Measurements from ENCODE around the gene MAPK8.

The MAPK8 gene

DNA sequence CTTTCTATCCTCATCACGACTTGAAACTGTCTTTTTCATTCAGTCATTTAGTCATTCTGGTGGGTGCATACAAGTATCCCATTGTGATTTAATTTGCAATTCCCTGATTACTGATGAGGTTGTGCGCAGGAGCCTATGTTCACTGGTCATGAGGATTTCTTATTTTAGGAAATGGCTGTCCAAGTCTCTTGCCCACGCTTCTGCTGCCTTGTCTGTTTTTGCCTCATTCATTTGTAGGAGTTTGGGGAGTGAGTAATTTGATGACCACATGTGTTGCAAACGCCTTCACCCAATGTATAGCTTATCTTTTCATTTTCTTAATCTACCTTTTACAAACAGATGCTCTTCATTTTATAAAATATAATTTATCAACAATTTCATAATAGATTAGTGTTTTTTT, 171.1 kb downstream of the MAPK8 start:
- no peak for DNase-seq (ENCODE audit: low read depth)

DNA sequence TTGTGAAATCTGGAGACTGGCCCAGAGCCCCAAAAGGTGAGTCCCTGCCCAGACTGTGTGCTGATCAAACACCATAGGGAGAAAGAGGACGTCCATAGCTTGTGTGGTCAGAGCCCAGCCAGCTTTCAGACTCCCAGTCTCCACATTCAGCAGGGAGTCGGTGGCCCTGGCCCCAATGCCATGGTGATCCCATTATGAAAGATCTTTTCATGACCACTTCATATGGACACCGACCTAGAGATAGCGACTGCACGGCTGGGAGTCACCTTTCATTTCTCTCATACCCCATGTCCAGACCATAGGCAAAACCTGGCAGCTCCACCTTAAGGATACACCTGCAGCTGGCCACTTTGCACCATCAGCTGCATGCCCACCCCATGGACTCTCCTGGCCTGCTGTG, 172.0 kb downstream of the MAPK8 start:
- DNase-seq (ENCODE audit: low read depth) = no peak

DNA sequence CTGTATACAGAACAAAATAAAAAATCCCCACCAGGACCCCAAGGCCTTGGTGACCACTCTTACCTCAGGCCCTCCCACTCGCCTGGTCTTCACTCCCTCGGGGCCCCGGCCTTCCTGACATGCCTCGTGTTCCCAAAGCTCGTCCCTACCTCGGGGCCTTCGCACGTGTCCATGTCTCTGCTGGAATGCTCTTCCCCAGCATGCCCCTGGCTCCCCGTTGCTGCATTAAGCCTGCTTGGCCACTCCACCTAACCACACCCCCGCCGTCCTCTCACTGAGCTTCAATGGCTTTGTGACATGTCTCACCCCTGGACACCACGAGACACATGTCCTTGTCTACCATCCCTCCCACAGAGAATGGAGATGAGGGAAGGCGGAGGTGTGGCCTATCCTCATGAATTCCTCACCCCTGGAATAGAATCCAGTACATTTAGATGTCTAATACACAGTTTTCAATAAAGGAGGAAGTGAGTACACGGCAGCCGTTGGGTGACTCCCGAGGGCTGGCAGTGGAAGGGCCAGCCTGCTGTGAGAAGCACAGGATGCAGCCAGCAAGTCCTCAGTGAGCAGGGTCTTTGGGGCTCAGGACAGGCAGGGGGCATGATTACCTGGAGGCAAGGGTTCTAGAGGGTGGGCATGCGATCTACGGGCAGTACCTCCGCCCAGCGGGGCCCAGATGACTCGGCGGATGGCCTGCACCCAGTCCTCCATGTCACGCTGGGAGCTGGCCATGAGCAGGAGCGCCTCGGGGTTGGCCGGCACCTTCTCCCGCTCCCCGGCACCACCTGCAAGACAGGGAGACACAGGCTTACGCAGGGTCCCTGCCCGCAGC, 172.7 kb downstream of the MAPK8 start:
- DNase-seq (ENCODE audit: low read depth) = no peak

DNA sequence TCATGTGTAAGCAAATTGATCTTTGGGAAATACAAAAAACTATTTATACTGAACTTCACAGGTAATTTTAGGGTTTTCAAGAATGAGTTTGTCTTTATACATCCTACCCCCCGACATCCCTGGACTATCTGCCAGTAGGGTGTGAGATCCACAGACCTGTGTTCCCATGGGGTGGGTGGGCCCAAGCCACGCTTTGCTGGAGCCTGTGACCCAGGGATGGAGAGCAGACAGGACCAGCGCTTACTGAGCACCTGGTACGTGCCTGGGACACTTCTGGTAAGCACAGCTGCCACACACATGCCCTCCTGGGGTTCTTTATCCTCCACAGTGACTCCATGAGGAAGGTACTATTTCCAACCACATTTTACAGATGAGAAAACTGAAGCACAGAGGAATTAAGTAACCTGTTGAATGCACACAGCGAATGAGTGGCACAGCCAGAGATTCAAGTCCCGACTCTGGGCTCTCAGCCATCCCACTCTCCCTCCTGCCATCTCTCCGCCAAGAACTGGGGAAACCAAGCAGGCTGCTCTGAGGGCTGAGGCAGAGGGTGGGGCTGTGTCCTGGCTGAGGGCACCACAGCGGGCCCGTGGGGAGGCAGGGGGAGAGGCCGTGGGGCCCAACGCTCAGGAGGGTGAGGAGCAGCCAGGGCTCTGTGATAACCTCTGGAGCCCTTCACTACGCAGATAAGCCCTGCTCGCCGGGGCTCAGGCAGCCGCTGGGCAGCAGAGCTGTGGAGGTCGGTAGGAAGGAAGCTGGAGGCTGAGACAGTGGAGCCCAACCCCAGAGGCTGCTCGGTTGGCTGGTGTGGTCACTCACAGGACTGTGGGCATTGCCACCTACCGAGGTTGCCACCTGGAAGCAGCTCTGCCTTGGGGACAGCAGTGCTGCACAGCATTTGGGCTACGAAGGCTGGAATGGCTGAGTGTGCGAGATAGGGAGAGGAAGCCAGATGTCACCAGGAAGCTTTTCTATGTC, 174.2 kb downstream of the MAPK8 start:
- DNase-seq (ENCODE audit: low read depth) = no peak

DNA sequence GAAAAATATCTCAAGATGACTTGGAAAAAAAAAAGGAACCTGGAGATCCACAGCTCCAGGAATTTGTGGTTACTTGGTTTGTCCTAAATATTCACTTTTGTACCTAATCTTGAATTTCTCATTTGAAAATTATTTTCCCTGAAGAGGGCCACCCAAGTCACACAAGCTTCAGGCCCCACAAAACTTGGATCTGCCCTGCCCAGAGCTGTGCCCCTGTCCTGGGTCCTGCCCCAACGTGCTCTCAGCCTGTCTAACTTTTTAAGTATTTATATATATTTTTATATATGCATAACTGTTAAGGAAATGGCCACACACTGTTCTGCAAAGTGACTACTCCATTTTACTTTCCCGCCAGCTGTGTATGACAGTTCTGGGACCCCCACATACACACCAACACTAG, 174.9 kb downstream of the MAPK8 start:
- no peak for DNase-seq (ENCODE audit: low read depth)

DNA sequence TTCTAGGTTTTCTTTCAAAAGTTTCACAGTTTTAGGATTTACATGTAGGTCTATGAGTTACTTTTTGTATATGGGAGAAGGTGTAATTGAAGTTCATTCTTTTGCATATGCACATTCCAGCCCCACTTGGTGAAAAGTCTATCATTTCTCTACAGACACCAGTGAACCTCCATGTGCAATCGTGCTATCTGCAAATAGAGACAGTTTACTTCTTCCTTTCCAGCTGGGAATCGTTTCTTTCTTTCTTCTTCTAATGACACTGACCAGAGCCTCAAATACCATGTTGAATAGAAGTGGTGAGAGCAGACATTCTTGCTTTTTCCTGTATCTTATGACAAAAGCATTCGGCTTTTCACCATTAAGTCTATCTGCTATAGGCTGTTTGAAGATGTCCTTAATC, 175.7 kb downstream of the MAPK8 start:
- DNase-seq (ENCODE audit: low read depth) = no peak

DNA sequence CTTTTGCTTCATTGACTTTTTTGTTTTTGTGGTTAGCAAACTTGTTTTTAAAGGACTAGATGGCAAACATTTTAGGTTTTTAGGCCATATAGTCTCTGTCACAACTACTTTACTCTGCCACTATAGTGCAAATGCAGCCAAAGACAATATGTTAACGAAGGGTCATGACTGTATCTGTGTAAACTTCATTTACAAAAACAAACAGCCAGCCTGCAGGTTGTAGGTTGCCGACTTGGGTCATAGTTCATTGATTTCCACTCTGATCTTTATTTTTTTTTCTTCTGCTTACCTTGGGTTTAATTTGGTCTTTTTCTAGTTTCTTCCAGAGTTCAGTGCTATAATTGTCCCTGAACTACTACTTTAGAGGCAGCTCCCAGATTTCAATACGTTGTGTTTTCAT, 178.4 kb downstream of the MAPK8 start:
- DNase-seq (ENCODE audit: low read depth) = no peak

DNA sequence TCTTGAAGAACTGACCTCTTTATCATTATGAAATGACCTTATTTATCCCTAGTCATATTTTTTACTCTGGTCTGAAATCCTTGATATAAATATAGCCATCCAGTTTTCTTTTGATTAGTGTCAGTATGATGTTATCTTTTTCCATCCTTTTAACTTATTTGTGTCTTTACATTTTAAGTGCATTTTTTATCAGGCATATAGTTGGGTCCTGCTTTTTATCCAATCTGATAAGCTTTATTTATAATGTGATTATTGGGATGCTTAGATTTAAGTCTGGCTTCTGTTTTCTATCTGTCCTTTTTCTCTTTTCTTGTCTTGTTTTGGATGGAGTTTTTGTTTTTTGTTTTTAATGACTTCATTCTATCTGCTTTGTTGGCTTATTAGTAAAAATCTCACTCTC, 179.2 kb downstream of the MAPK8 start:
- DNase-seq (ENCODE audit: low read depth) = no peak

DNA sequence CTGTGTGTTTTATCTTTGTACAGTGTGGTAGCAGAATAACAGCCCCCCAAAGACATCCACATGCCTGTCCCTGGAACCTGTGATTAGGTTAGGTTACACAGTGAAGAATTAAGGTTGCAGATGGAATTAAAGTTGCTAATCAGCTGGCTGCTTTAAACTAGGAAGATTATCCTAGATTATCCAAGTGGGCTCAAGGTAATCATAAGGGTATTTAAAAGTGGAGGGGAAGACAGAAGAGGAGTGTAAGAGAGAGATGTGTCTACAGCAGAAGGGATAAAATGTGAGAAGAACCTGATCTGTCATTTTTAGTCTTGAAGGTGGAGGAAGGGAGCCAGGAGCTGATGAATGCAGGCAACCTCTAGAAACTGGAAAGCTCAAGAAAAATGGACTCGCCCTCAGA, 180.8 kb downstream of the MAPK8 start:
- DNase-seq (ENCODE audit: low read depth) = no peak
